Measurements from ENCODE around the gene DNAJB7.
"Not testable (repeated sequence)": the region's sequence is repeated elsewhere in the genome, so short reads cannot be mapped to it uniquely, and the experiment has no call there.

The DNAJB7 gene

GRCh38 chr22:40838486-40838885 is 23.4 kb downstream of the DNAJB7 start:
- DNase-seq, result no peak

DNA sequence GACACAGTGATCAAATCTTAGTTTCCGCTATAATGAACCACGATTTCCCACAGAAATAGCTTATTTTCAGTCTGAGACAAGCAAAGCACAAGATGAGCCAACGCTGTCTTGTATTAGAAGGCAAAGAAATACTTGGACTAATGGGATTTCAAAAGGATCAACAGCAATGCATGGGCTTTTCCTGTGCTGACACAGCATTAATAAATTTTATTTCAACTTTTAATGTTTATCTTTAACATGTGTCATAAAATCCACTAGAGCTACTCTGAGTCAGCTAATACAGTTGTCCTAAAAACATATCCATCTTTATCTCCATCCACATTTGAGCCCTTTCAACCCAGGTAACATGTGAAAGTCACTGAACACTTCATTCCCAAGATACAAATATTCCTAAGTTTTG is 27.3 kb downstream of the DNAJB7 start:
- no peak for DNase-seq

- DNase-seq, result no peak
These were observed 32.8 kb downstream of the DNAJB7 start for GRCh38 chr22:40829131-40829530.

DNA sequence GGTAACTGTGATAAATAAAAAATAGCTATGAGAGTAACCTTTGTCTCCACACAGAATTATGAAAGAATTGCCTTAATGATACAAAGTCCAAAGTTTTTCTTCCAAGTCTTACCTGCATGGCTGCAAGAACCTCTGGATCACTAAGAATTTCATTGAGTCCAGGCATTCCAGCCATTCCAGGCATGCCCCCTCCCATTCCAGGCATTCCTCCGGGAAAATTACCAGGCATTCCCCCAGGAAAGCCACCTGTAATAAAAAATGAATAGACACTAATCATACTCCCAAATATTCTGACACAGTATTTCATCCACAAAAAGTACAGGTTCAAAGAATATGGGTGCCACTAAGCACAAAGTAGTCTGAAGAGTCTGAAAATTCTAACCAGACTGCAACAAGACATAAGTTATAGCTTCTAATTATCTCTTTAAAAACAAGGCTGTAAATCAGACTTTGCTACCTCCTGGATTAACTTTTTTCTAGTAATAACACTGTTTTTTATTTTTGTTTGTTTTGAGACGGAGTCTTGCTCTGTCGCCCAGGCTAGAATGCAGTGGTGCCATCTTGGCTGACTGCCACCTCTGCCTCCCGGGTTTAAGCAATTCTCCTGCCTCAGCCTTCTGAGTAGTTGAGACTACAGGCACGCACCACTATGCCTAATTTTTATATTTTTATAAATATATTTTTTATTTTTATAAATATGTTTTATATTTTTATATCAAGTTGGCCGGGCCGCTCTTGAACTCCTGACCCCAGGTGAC is 34.8 kb downstream of the DNAJB7 start:
- DNase-seq, result no peak

GRCh38 chr22:40826292-40826691 is 35.6 kb downstream of the DNAJB7 start:
- DNase-seq, result not testable (repeated sequence)

- no peak for DNase-seq
These were observed 38.5 kb downstream of the DNAJB7 start for GRCh38 chr22:40823426-40823825.

- DNase-seq, result no peak
These were observed 42.2 kb downstream of the DNAJB7 start for GRCh38 chr22:40819599-40820140.

- DNase-seq, result peak; percentile 89
These were observed 42.9 kb downstream of the DNAJB7 start, which contains the start of gene SLC25A17 for GRCh38 chr22:40818747-40819598. Gene SLC25A17 (minus strand): TSS chr22:40819346. CDS start chr22:40819248, 98 bp downstream.

- peak; percentile 23 for DNase-seq
These were observed 43.6 kb downstream of the DNAJB7 start for GRCh38 chr22:40818192-40818746.

DNA sequence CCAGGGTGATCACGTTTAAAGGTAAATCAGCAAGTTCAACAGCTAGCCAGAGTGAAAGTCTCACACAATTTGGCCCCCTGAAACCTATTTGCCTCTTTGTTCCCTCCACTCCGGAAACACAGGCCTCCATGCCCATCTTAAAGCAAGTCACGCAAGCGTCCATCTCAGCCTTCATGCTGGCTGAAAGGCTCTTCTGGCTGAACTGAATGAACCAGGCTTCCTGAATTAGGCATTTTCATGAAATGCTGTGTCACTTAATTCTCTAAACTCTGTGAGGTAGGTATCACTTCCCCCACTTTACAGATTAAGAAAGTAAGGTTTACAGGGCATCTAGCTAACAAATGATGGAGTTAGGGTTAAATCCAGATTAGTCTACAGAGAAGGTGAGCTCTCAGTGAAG is 44.2 kb downstream of the DNAJB7 start:
- no peak for DNase-seq

GRCh38 chr22:40813912-40814315 is 48.0 kb downstream of the DNAJB7 start:
- DNase-seq, result no peak

Measured in CD4-positive, alpha-beta T cell treated with Interleukin-10 for 1 hour (primary cell).